ENCODE results near the gene PLXNB2.

DNA sequence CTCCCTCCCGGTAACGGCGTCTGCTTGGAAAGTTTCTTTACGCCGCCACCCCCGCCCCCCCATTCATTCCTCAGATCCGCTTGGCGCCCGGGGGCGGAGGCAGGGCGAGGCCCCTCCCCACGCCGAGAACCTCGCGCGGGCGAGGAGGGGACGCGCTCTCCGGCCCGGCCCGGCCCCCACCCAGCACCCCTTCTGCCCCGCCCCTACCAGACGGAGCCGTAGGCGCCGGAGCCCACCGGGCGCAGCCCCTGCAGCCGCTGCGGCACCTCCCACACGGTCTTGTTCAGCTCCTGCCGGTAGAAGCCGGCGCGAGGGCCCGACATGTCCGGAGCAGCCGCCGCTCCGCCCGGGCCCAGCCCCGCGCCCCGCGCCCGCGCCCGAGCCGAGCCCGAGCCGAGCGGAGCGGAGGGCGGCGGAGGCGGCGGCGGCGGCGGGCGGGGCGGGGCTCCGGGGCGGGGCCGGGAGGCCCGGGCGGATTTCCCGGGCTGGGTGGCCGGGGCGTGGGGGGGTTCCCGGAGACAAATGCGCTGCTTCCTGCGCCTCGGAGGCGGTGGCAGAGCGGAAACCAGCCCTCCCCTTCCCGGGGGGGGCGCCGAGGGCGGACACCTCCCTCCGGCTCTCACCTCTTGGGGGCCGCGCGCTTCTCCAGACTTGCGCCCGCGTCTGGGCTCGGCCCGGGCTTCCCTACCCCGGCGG is 37.3 kb downstream of the PLXNB2 start, which contains the start of gene MAPK11:
- TF ChIP-seq POLR2A (IDR thresholded peaks at IDR 0.05) = no peak
- TF ChIP-seq, protein P1, sequence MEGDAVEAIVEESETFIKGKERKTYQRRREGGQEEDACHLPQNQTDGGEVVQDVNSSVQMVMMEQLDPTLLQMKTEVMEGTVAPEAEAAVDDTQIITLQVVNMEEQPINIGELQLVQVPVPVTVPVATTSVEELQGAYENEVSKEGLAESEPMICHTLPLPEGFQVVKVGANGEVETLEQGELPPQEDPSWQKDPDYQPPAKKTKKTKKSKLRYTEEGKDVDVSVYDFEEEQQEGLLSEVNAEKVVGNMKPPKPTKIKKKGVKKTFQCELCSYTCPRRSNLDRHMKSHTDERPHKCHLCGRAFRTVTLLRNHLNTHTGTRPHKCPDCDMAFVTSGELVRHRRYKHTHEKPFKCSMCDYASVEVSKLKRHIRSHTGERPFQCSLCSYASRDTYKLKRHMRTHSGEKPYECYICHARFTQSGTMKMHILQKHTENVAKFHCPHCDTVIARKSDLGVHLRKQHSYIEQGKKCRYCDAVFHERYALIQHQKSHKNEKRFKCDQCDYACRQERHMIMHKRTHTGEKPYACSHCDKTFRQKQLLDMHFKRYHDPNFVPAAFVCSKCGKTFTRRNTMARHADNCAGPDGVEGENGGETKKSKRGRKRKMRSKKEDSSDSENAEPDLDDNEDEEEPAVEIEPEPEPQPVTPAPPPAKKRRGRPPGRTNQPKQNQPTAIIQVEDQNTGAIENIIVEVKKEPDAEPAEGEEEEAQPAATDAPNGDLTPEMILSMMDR (IDR thresholded peaks at IDR 0.05) = no peak

Data from lower leg skin (tissue), 3 donors.